ACHN (cell line): ENCODE measurements around the gene REV3L.
A peak's percentile ranks its signal among the peaks of the same experiment; 100 is the strongest.

Source experiments
- DNase-seq: peaks from one replicate; pipeline ENCODE4 v3.0.0-alpha.2; 2015
- in situ Hi-C: cut with HindIII; loops from 2 replicates; pipeline ENCODE4 v1.10.0; 2017; ENCODE audit warnings: low sequenced_read_pairs, low pct_ligation_motif_present, low pct_unique_long_range_greater_than_20kb

The REV3L gene

DNA sequence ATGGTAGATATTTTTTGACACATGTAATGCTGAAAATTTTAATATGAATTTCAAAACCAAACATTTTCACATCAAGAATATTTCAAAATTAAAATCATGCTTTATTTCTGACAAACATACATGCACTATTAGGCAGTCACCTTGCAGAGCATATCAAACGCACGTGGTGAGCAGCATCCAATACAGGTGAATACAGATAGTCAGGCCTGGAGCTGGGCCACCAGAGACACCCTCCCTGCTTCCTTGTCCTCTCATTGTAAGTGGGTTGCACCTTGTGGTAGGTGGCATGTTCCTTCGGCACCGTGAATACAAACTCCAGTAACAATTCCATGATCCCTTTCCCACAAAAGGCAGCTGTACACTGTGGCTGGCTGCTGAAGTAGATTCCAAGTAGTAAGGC, 8.9 kb downstream of the REV3L start:
- in situ Hi-C loops, result no loop called here
- no peak for DNase-seq

DNA sequence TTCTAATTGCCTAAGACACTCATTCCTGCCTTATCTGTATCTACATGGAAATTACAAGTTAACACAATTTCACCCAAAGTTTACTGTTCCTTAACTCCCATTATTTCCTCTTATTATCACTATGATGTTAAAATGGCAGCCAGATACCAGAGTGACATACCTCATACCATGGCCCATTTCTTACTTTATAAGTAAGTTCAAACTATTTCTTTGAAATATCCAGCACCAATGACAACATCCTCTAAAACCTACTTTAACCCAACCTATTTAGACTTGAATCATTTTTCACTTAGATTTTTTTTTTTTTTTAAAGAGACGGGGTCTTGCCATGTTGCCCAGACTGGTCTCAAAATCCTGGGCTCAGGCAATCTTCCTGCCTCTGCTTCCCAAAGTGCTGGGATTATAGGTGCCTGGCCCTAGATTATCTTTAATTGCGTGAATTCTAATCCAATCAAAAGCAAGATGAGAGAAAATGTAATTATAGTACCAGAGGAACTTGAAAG, 10.0 kb downstream of the REV3L start:
- in situ Hi-C loops, result no loop called here
- DNase-seq, result no peak

DNA sequence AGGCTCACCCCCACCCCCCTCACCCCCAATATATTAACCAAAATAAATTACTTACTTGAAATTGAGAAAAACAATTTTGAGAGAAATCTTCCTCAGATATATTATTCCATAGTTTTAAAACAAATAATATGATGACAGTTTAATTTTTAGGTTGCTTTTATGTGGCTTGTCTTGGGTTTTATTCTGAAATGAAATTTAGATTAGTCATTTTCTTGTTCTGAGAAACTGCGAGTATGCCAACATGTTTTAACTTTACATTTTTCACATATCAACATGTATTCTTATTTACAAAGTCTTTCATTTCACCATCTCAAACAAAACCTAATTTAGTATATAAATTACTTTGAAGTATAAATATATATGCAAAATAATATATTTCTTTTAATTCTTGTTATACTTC, 11.1 kb downstream of the REV3L start:
- DNase-seq, result no peak
- in situ Hi-C loops, result no loop called here

DNA sequence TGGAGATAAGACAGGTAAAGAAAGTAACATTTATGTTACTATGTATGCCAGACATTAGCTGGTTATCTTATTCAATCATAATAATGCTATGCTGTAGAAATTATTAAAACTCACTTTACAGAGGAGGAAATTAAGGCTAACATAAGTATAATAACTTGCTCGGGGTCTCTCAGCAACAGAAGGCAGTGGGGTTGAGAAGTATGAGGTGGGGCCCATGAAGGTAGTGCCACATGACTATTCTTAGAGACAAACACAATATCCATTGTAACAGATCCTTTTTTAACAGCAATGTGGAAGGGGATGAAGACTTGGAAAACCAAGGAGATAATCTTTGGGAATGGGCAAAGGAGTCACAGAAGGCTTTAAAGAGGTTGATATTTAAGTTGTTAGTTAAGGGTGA, 11.5 kb downstream of the REV3L start:
- in situ Hi-C loops, result no loop called here
- no peak for DNase-seq

DNA sequence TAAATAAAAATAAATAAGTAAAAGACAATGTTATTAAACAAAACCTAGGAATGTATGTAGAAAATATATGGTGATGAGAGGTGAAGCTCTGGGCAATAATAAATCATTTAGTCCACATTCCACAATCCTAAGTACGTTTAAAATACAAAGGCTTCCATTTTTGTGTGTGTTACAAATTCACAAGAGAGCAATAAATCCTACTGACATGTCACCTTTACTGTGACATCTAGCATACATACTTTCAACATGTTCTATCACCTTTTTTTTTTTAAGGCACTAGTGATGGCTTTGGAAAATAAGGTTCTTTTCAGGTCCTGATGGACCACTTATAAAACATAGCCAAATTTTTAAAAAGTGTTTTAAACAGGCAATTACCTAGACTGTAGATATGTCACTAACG, 12.0 kb downstream of the REV3L start:
- in situ Hi-C loops, result no loop called here
- no peak for DNase-seq

DNA sequence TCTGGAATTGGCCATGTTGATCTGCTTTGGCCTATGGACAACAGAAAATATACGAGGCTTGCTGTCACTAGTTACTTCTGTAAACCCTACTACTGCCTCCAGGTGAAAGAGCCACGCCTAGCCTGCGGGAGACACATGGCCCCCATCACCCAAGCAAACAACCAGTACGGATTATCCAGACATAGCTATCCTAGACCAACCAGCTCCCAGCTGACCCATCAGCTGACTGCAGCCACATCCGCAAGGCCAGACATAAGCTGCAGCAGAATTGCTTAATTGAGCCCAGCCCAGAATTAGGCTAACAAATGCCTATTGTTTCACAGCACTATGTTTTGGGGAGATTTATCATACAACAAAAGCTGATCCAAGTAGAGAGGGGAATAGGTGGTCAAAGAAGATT, 13.5 kb downstream of the REV3L start:
- in situ Hi-C loops, result no loop called here
- no peak for DNase-seq

DNA sequence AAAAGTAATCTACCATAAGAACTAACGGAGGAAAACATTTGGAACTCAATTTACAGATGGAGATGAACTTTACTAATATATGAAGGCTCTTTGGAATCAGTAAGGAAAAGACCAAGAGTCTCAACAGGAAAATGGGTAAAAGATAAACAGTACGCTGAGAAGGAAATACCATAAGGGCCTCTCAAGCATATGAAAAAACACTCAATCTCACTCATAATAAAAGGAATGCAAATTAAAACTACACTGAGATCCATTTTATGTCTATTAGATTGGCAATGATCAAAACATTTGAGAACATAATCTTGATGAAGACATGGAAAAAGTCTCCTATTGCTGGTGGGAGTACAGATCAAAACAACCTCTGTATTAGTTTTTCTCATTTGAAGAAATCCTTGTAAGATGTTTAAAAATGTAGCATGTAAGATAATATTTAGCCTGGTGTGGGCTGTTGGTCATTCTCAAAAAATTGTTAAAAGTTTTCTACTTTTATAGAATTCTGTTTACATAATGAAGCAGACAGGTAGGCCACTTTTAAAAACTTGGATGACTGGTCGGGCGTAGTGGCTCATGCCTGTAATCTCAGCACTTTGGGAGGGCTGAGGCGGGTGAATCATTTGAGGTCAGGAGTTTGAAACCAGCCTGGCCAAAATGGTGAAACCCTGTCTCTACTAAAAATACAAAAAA, 14.5 kb downstream of the REV3L start:
- DNase-seq, result no peak
- in situ Hi-C loops, result no loop called here

DNA sequence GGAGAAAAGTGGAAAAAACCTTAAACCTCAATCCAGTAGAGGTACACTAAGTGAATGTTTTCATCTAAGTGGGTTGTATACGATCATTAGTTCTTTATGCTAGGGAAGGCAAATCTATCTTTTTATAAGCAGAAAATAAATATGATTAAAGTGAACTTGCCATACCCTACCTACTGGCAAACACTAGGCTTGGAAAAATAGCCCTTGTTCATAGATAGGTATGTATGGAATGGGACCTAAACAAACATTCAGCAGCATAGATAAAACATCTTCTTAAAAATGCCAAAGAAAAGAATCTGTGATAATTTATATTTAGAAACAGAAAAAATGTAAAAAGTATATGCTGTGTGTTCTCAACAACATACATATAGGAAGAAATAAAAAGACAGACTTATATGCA, 18.8 kb downstream of the REV3L start:
- in situ Hi-C loops, result no loop called here
- DNase-seq, result no peak

DNA sequence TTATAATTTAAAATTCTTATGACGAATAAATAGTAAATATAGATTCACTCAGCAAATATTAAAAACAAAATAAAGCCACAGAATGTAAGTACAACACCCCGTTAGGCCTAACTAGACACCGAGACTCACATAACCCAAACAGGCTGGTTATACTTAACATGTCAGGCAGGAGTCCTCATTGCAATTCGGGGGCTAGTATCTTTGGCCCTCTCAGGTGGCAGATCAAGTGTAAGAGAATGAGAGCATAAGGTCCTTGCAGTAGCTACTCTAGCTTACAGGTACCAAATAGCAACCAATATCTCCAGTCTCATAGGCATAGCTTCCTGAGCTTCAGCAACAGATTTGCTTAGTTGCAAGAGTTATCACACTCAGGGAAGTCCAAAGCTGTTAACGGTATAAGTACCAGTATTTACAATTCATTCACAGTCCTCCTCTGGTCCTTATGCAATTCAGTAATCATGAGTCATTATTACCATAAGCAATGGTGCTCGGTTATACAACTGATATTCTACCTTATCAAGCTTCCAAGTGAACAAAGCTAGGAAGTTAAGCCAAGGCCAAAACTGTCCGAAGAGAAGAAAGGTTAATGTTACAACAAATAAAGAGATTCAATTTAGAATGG, 20.1 kb downstream of the REV3L start:
- DNase-seq, result no peak
- in situ Hi-C loops, result no loop called here

DNA sequence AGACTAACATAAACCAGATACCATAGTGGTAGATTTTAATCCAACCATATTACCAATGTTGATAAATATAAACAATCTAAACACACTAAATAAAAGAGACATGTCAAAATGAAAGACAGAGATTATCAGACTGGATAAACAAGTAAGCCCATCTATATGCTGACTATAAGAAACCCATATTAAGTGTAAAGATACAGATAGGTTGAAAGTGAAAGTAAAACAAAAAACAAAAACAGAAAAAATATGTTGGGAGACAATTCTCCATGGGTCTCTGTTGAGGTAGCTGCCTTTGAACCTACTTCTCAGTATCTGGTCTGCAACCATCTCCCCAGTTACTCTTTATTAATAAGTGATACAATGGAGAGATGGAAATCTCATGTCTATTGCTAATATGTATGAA, 21.2 kb downstream of the REV3L start:
- DNase-seq, result peak; percentile 23
- in situ Hi-C loops, result no loop called here

DNA sequence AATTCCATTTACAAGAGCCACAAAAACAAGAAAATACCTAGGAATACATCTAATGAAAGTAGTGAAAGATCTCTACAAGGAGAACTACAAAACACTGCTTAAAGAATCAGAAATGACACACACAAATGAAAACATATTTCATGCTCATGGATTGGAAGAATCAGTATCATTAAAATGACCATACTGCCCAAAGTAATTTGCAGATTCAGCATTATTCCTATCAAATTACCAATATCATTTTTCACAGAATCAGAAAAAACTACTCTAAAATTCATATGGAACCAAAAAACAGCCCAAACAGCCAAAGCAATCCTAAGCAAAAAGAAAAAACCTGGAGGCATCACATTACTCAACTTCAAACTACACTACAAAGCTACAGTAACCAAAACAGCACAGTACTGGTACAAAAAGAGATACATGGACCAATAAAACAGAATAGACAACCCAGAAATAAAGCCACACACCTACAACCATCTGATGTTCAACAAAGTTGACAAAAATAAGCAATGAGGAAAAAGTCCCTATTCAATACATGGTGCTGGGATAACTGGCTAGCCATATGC, 24.3 kb downstream of the REV3L start:
- DNase-seq, result no peak
- in situ Hi-C loops, result no loop called here

DNA sequence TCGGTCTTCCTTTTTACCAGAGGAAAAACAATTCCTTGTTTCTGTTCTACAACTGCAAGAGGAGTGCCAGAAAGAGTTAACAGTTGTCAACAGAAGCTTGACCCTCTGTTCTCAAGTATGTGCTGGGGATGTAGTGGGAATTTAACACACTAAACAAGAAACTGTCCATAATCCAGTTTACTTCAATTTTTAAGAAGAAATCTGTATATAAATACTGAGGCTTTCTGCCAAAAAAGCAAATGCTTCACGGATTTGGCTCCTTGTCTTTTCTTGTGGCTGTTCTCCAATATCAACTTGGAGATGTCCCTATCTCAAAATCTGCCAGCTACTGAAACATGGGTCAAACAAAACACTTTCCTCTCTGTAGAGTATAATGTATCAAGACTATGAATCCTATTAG, 26.8 kb downstream of the REV3L start:
- in situ Hi-C loops, result no loop called here
- no peak for DNase-seq

DNA sequence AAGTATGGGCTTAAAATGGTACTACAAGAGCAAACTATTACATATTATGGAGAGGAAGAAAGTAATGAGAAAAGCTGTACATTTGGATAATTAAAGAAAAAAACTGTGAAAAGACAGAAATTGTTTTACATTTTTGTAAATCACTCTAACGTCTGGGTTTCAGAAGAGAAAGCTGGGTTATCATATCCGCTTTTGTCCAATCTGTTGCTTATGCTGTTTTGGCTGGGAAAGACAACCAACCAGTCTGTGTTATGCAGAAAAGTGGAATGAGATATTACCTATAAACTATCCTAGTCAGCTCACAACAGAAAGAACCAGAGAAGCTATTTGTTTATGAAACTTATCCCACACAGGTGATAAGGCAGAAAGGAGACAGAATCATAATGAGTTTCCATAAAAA, 32.4 kb downstream of the REV3L start:
- in situ Hi-C loops, result no loop called here
- DNase-seq, result no peak

DNA sequence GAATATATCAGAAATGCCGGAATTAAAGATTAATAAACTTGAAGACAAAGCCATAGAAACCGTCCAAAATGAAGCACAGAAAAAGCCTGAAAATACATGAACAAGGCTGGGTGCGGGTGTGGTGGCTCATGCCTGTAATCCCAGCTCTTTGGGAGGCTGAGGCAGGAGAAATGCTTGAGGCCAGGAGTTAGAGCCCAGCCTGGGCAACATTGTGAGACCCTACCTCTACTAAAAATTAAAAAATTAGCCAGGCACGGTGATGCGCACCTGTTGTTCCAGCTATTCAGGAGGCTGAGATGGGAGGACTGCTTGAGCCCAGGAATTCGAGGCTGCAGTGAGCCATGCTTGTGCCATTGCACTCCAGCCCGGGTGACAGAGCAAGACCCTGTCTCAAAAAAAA, 32.9 kb downstream of the REV3L start:
- DNase-seq, result no peak
- in situ Hi-C loops, result no loop called here

DNA sequence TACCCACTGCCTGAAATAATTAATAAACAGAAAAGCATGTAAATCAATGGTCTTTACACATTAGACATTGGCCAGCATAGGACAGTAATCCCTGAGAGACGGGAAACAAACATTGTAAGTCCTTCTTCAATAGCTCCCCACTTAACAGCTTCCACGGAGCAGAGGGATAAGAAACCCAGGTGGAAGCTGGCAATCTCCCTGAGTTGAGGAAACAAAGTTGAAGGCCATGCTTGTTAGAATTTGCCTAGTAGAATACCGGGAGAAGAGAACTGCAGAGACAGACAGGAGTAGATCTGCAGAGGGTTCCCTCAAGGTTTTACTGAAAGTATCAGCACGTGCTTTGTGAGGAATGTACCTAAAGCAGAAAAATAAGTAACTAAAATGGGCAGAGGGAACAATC, 33.9 kb downstream of the REV3L start:
- DNase-seq, result no peak
- in situ Hi-C loops, result no loop called here

DNA sequence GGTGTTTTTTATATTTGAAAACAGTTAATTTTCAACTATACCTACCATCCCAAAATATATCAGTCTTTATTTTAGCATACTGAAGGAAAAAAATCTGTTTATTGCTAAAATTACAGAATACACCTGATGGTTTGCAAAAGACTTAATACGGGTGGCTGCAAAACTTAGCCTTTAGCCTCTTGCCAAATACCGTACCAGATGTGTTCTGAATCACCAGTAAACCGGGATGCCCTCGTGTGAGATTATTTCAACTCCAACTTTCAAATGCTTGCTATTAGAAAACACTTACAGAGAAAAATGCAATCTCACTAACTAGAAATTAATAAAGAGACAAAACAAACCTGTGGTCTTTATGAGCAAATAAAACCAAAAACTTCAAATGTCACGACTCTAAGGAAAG, 36.0 kb downstream of the REV3L start:
- DNase-seq, result no peak
- in situ Hi-C loops, result no loop called here

DNA sequence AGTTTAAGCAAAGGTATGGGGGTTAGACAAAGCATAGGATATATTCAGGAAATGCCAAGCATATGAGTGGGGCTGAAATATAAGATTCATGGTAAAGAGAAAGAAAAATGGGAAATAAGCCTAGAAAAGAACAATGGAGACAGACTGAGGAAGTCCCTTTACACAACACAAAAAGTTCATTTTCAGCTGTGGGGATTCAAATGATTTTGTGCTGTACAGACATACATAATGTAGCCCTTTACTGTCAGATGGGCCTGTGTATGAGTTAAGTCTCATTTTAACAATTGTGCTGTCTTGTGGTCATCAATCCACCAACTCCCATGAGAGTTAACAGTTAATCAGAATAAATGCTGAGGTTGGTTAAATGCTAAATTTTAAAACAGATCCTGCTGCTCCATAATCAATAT, 37.2 kb downstream of the REV3L start:
- no peak for DNase-seq
- in situ Hi-C loops, result no loop called here

DNA sequence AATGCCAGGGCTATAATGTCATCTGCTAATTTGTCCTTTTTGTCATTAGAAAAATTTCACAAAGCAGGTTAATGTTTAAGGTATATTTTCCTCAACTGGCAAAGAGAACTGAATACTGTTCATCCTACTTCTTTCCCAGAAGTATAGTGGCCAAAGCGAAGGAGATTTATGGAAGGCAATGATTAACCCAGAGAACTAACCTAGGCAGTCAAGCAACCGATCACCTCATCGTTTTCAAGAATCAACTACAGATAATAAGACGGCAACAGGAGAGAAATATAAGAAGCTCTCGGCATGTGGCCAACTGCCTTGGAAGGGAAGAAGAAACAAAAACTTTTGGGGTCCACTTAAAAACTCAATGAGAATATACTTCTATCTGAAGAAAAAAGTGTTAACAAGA, 38.2 kb downstream of the REV3L start:
- DNase-seq, result no peak
- in situ Hi-C loops, result no loop called here

DNA sequence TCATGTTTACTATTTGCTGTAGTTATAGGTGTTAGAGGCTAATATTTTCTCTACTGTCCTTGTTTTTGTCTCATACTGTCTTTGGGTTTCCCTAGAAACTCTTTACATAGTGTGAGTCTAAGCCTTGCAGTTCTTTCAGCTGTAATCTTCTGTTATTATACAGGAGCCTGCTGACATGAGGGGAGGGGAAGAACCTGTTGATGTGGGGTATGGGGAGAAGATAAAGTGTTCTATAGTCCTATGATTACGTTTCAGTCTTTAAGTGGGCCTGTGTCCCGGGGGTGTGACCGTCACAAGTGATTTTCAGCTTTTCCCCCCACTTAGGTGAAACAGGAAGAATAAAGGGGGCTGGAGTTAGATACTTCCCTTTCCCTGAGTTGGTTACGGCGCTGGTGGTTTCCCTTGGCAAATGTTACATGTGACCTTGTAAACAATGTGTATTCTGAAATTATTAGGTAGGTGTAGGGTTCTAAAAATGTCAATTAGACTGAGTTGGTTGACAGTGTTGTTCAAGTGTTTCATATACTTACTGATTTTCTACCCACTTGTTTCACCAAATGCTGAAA, 41.3 kb downstream of the REV3L start:
- in situ Hi-C loops, result no loop called here
- DNase-seq, result no peak

DNA sequence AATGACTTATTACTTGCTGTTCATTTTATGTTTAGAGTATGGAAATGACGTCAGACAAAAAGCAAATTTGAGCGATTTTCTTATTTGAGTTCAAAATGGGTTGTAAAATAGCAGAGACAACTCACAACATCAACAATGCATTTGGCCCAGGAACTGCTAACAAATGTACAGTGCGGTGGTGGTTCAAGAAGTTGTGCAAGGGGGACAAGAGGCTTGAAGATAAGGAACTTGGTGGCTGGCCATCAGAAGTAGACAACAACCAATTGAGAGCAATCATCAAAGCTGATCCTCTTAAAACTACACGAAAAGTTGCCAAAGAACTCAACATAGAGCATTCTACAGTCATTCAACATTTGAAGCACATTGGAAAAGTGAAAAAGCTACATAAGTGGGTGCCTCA, 43.8 kb downstream of the REV3L start:
- DNase-seq, result no peak
- in situ Hi-C loops, result no loop called here
